ENCODE results near the gene ZNF618. TPM values are rescaled to one million over a fixed set of nuclear protein-coding genes. Genes with fewer than 3 reads are reported as not detected.

The ZNF618 gene
- polyA plus RNA-seq, 1 donor (not counting 4 experiments of a cell fraction or from before 2014, with no cell fraction given): 2.5 TPM

DNA sequence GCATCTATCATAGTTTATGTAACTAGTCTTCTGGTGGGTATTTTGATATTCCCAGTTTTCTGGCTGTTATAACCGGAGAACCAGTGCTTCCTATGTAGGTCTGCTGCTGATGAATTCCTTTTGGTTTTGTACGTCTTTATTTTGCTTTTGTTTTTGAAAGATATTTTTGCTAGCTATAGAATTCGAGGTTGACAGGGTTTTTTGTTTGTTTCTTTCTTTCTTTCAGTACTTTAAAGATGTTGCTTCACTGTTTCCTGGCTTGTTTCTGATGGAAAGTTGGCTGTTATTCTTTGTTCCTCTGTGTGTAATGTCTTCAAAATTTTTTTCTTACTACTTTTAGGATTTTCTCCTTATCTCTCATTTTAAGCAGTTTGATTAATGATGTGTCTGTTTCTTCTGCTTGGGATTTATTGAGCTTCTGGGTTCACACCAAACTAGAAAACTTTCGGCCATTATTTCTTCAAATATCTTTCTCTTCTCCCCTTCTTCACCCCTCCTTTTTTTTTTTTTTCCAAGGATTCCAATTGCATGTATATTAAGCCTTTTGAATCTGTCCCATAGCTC is 27.5 kb downstream of the ZNF618 start:
- no peak for DNase-seq (ENCODE audit: low read depth, low spot score)
- no peak overlapping the region for H2AFZ ChIP-seq (ENCODE audit: control insufficient read depth, low read length)
- no peaks in the 10 kb centered on the region for H3K36me3 ChIP-seq (ENCODE audit: control insufficient read depth in 2 of 2, extremely low read depth in 1 of 2, insufficient read depth in 2 of 2, low read length in 2 of 2)
- H3K79me2 ChIP-seq (ENCODE audit: control insufficient read depth, insufficient read depth, low read length): no peaks in the 10 kb centered on the region
- H4K20me1 ChIP-seq (ENCODE audit: control insufficient read depth, extremely low read depth, insufficient read depth, low read length): no peaks in the 10 kb centered on the region
- dilution Hi-C loops (cut with MboI; ENCODE audit: extremely low pct_ligation_motif_present, low sequenced_read_pairs): no loop called here
- no peak overlapping the region for H3K27ac ChIP-seq (ENCODE audit: control insufficient read depth, insufficient read depth, low read length)
- H3K4me3 ChIP-seq (ENCODE audit: control insufficient read depth in 2 of 3, extremely low read depth in 1 of 3, insufficient read depth in 2 of 3, low read depth in 1 of 3, low read length in 3 of 3): no peak overlapping the region
- no peaks in the 10 kb centered on the region for H3K9me3 ChIP-seq (ENCODE audit: control insufficient read depth, low read depth, low read length)
- H3K9me1 ChIP-seq (ENCODE audit: control insufficient read depth, extremely low read depth, insufficient read depth, low read length): no peaks in the 10 kb centered on the region
- no peak overlapping the region for H3K4me2 ChIP-seq (ENCODE audit: control insufficient read depth, extremely low read depth, insufficient read depth, low read depth, low read length)
- H3K9ac ChIP-seq (ENCODE audit: control insufficient read depth, extremely low read depth, insufficient read depth, low read length): no peak overlapping the region
- H3K4me1 ChIP-seq (ENCODE audit: control insufficient read depth, extremely low read depth, insufficient read depth, low read length): peaks cover 11% of the 10 kb centered on the region
- no peak for FAIRE-seq
- TF ChIP-seq EZH2 (IDR thresholded peaks at IDR 0.05; ENCODE audit: low read length): no peak
- H3K27me3 ChIP-seq (ENCODE audit: control insufficient read depth, extremely low read depth, insufficient read depth, low read length): no peaks in the 10 kb centered on the region

DNA sequence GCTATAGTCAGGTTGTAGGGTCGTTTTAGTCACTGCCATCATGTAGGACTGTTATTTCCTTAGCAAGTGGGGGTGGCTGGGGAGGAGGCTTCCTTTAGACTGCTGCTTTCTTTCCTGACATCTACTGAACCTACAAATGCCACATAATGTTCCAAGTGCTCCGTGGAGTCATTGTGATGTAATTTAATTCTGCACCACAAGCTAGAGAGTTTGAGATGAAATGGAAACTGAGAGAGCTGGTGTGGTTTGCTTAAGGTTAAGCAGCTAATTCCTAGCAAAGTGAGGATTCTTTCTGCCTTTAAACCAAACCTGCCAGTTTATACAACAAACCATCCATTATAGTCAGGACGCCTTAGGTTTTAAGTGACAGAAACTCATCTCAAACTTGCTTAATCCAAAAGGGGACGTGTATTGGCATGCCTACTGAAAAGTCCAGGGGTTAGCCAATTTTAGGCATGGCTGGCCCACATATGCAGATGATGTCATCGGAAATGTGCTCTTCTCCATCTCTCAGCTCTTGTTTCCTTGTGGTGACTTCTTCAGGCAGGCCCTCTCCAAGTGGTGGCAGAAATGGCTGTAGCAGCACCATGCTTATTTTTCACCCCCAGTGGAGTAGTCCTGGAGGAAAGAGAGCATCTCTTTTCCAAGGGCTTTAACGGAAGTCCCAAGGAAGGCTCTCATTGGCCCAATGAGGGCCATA is 30.5 kb downstream of the ZNF618 start:
- TF ChIP-seq EZH2 (IDR thresholded peaks at IDR 0.05; ENCODE audit: low read length) (no peak), CTCF (optimal IDR thresholded peaks at IDR 0.05 in 1 of 3, IDR thresholded peaks at IDR 0.05 in 1 of 3, conservative IDR thresholded peaks at IDR 0.05 in 1 of 3; ENCODE audit: extremely low read depth in 1 of 3, insufficient read depth in 2 of 3, low read length in 3 of 3) (no peak)
- H3K79me2 ChIP-seq (ENCODE audit: control insufficient read depth, insufficient read depth, low read length): no peaks in the 10 kb centered on the region
- DNase-seq (ENCODE audit: low read depth, low spot score) (peak; percentile 33), FAIRE-seq (peak; percentile 99)
- no peaks in the 10 kb centered on the region for H3K27me3 ChIP-seq (ENCODE audit: control insufficient read depth, extremely low read depth, insufficient read depth, low read length)
- dilution Hi-C loops (cut with MboI; ENCODE audit: extremely low pct_ligation_motif_present, low sequenced_read_pairs): no loop called here
- H3K36me3 ChIP-seq (ENCODE audit: control insufficient read depth in 2 of 2, extremely low read depth in 1 of 2, insufficient read depth in 2 of 2, low read length in 2 of 2): no peaks in the 10 kb centered on the region
- H3K4me1 ChIP-seq (ENCODE audit: control insufficient read depth, extremely low read depth, insufficient read depth, low read length): peaks cover 11% of the 10 kb centered on the region
- H4K20me1 ChIP-seq (ENCODE audit: control insufficient read depth, extremely low read depth, insufficient read depth, low read length): no peaks in the 10 kb centered on the region
- H3K27ac ChIP-seq (ENCODE audit: control insufficient read depth, insufficient read depth, low read length): peak overlapping the region; percentile 3
- H3K9ac ChIP-seq (ENCODE audit: control insufficient read depth, extremely low read depth, insufficient read depth, low read length): no peak overlapping the region
- H3K9me3 ChIP-seq (ENCODE audit: control insufficient read depth, low read depth, low read length): no peaks in the 10 kb centered on the region
- peak overlapping the region; percentile 21 for H2AFZ ChIP-seq (ENCODE audit: control insufficient read depth, low read length)
- no peaks in the 10 kb centered on the region for H3K9me1 ChIP-seq (ENCODE audit: control insufficient read depth, extremely low read depth, insufficient read depth, low read length)
- H3K4me3 ChIP-seq (ENCODE audit: control insufficient read depth in 2 of 3, extremely low read depth in 1 of 3, insufficient read depth in 2 of 3, low read depth in 1 of 3, low read length in 3 of 3): no peak overlapping the region
- H3K4me2 ChIP-seq (ENCODE audit: control insufficient read depth, extremely low read depth, insufficient read depth, low read depth, low read length): peak overlapping the region; percentile 61
